Endothelial cell of umbilical vein (primary cell): ENCODE data around the gene ST13. TPM values are rescaled to one million over a fixed set of nuclear protein-coding genes. Genes with fewer than 3 reads are reported as not detected.
A peak's percentile ranks its signal among the peaks of the same experiment; 100 is the strongest.

Source experiments
- BruUV-seq: library from RNA; stranded (reverse); fragments of 400-500 nt; replicated peaks from 2 replicates; lab custom pipeline; 2021; lab: Mats Ljungman, UMichigan
- CTCF ChIA-PET: fragments of 300-600, 350-600 bp; sonication (Branson Sonifier 250); formaldehyde crosslinking; loops from one replicate; lab custom pipeline; 2021; ENCODE audit warnings: antibody characterized with exemption, inconsistent platforms; lab: Charles Lee
- POLR2A ChIA-PET: fragments of 300-600, 350-600 bp; sonication (Branson Sonifier 250); formaldehyde crosslinking; loops from one replicate; lab custom pipeline; 2021; ENCODE audit warnings: antibody characterized with exemption, inconsistent platforms; lab: Charles Lee
- DNase-seq: peaks from one replicate; pipeline ENCODE4 v3.0.0-alpha.2; 2011; ENCODE audit warnings: low read depth, low spot score
- FAIRE-seq: peaks from 2 replicates; lab custom pipeline; 2011; peaks lifted over from hg19 to GRCh38; lab: Jason Lieb, UNC
- H2AFZ ChIP-seq: 2 replicates; pipeline ENCODE4 v1.6.0; 2012; ENCODE audit warnings: low read depth, low read length, control low read depth, inconsistent platforms
- H3K27ac ChIP-seq: 2 replicates; pipeline ENCODE4 v1.5.1; 2011; ENCODE audit warnings: low read depth, mild to moderate bottlenecking, control low read depth, low read length, moderate library complexity; ENCODE audit not compliant: insufficient read depth
- H3K27me3 ChIP-seq, 2 experiments: 2 replicates each; pipeline versions ENCODE4 v1.6.0 to v1.6.1; 2011; ENCODE audit warnings: low read length in 2 of 2, mixed read lengths in 1 of 2; ENCODE audit not compliant: control insufficient read depth in 2 of 2, insufficient read depth in 2 of 2
- H3K36me3 ChIP-seq, 2 experiments: 2 replicates in 1 of 2; 3 replicates in 1 of 2; pipeline ENCODE4 v1.5.1; 2011; ENCODE audit warnings: low read length in 2 of 2, mild to moderate bottlenecking in 1 of 2, moderate library complexity in 1 of 2; ENCODE audit not compliant: control insufficient read depth in 2 of 2, insufficient read depth in 2 of 2; ENCODE audit errors: extremely low read depth in 1 of 2
- H3K4me1 ChIP-seq: 3 replicates; pipeline ENCODE4 v1.5.1; 2011; ENCODE audit warnings: mild to moderate bottlenecking, low read length; ENCODE audit not compliant: control insufficient read depth, insufficient read depth; ENCODE audit errors: extremely low read depth
- H3K4me2 ChIP-seq: 2 replicates; pipeline ENCODE4 v1.6.1; 2011; ENCODE audit warnings: low read length, control low read depth, mixed read lengths; ENCODE audit not compliant: insufficient read depth
- H3K4me3 ChIP-seq, 3 experiments: fragments of 200-600 bp in 1 of 3; sonication (generic), shearing (Covaris generic) in 1 of 3; replicated peaks in 1 of 3; 2 replicates each; pipeline ENCODE4 v1.5.1; 2011 to 2016; ENCODE audit warnings: control low read depth in 3 of 3, low read length in 3 of 3, mild to moderate bottlenecking in 2 of 3, inconsistent platforms in 1 of 3, low read depth in 1 of 3, moderate library complexity in 1 of 3; ENCODE audit not compliant: insufficient read depth in 1 of 3
- H3K79me2 ChIP-seq: 2 replicates; pipeline ENCODE4 v1.6.0; 2012; ENCODE audit warnings: low read length, inconsistent platforms; ENCODE audit not compliant: control insufficient read depth, insufficient read depth
- H3K9ac ChIP-seq: replicated peaks from 2 replicates; pipeline ENCODE3; 2011; ENCODE audit warnings: low read length, control low read depth; ENCODE audit not compliant: insufficient read depth; ENCODE audit errors: extremely low read depth
- H3K9me1 ChIP-seq: replicated peaks from 3 replicates; pipeline ENCODE4 v1.6.0; 2011; ENCODE audit warnings: mild to moderate bottlenecking, low read length; ENCODE audit not compliant: control insufficient read depth, insufficient read depth; ENCODE audit errors: extremely low read depth
- H3K9me3 ChIP-seq: replicated peaks from 2 replicates; pipeline ENCODE4 v1.5.1; 2012; ENCODE audit warnings: low read length, inconsistent platforms; ENCODE audit not compliant: control insufficient read depth, insufficient read depth
- H4K20me1 ChIP-seq: replicated peaks from 2 replicates; pipeline ENCODE3; 2011; ENCODE audit warnings: mild to moderate bottlenecking, low read length; ENCODE audit not compliant: control insufficient read depth, insufficient read depth; ENCODE audit errors: extremely low read depth
- EZH2 ChIP-seq: IDR thresholded peaks from 2 replicates; pipeline ENCODE4 v1.6.1; 2012; ENCODE audit warnings: borderline replicate concordance, low read depth, mild to moderate bottlenecking, moderate library complexity, low read length, inconsistent platforms; ENCODE audit not compliant: severe bottlenecking
- FOS ChIP-seq: IDR thresholded peaks from 2 replicates; pipeline ENCODE4 v1.6.1; 2011; ENCODE audit warnings: mild to moderate bottlenecking, low read length, moderate library complexity, borderline replicate concordance; ENCODE audit not compliant: insufficient read depth
- GATA2 ChIP-seq: IDR thresholded peaks from 2 replicates; pipeline ENCODE4 v1.7.0; 2011; ENCODE audit warnings: low read depth, mild to moderate bottlenecking, moderate library complexity, mixed read lengths, low read length; ENCODE audit not compliant: insufficient read length, insufficient read depth
- JUN ChIP-seq: IDR thresholded peaks from 2 replicates; pipeline ENCODE4 v1.6.1; 2011; ENCODE audit warnings: borderline replicate concordance, low read depth; ENCODE audit not compliant: insufficient read length, insufficient read depth
- MYC ChIP-seq: IDR thresholded peaks from one replicate; pipeline ENCODE4 v1.6.1; 2011; ENCODE audit warnings: mild to moderate bottlenecking, low read depth, low read length
- POLR2A ChIP-seq: IDR thresholded peaks from 2 replicates; pipeline ENCODE4 v1.6.1; 2012; ENCODE audit warnings: low read depth, mild to moderate bottlenecking, control low read depth, low read length
- POLR2AphosphoS5 ChIP-seq: IDR thresholded peaks from 2 replicates; pipeline ENCODE4 v1.6.1; 2012; ENCODE audit warnings: low read depth, mild to moderate bottlenecking, control low read depth, low read length, moderate library complexity; ENCODE audit not compliant: insufficient read depth
- dilution Hi-C: fragments of 300-500 bp; cut with MboI; formaldehyde crosslinking; loops from one replicate; pipeline ENCODE4 v1.15.0; 2019; ENCODE audit warnings: low sequenced_read_pairs; ENCODE audit not compliant: extremely low pct_ligation_motif_present
- intact Hi-C: fragments of 100-400 bp; cut with micrococcal nuclease; formaldehyde crosslinking; loops from one replicate; pipeline ENCODE4 v1.10.0; 2022
- polyA plus RNA-seq, 4 experiments: library from polyadenylated mRNA; depleted of rRNA in 3 of 4; stranded (reverse) in 3 of 4; unstranded in 1 of 4; fragments of >200 nt; gene quantifications; 2 replicates each; pipeline versions ENCODE4 v1.2.1 to v1.2.3, GENCODE V29; 2011 to 2012; ENCODE audit warnings: missing spikeins in 1 of 4
- total RNA-seq: library from RNA; stranded (reverse); gene quantifications from 2 replicates; pipeline ENCODE4 v1.2.3, GENCODE V29; 2021
- TF ChIP-seq, protein P1 (sequence below), 2 donors: IDR thresholded peaks; 1 replicate in 1 of 2; 2 replicates in 1 of 2; pipeline ENCODE4 v1.5.1; 2011; ENCODE audit warnings: low read length in 2 of 2, mild to moderate bottlenecking in 2 of 2, moderate library complexity in 2 of 2, control low read depth in 1 of 2, inconsistent platforms in 1 of 2, low read depth in 1 of 2; ENCODE audit not compliant: insufficient read depth in 1 of 2; ENCODE audit errors: extremely low read depth in 1 of 2
- TF ChIP-seq, protein P2 (sequence below): IDR thresholded peaks from 2 replicates; pipeline ENCODE4 v1.6.1; 2011; ENCODE audit not compliant: insufficient read depth, insufficient read length

Gene ST13
- total and polyA plus RNA-seq, 2 donors (not counting 3 experiments of a cell fraction or from before 2014, with no cell fraction given) = 41.2 to 250 TPM

DNA sequence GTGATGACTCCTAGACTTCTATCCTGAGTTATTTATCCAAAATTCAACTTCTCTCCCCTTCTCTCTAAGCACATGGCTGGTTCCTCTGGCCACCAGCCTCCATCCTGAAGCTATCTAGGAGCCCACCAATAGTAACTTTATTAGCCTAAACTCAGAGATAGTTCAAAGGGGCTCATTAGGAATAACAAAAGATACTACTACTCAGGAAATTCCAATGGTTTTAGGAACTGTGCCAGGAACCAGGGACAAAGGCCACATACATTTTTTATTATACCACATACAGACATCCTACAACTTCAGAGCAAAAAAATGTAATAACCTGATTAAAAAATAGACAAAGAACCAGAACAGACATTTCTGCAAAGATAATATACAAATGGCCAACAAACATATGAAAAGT lies 65.2 kb downstream of the ST13 start:
- Histone ChIP-seq H3K9me1 (no peaks in the 10 kb centered on the region), H3K79me2 (no peaks in the 10 kb centered on the region), H3K27ac (peak overlapping the region; percentile 57), H3K36me3 (peaks cover 1 to 8% of the 10 kb centered on the region in 2 experiments), H2AFZ (peak overlapping the region; percentile 30), H3K9ac (peak overlapping the region; percentile 16), H3K4me1 (peaks cover 14% of the 10 kb centered on the region), H3K4me3 (no peak overlapping the region), H3K9me3 (no peaks in the 10 kb centered on the region), H3K4me2 (peak overlapping the region; percentile 76), H4K20me1 (no peaks in the 10 kb centered on the region), H3K27me3 (no peaks in the 10 kb centered on the region)
- CTCF ChIA-PET = interaction anchor here (1.3 to 1.9 kb wide), 2 partner anchors 8 to 14 kb away, joined by 3 to 6 read pairs; no protein-coding TSS in a partner anchor
- no TSS peak for BruUV-seq
- dilution Hi-C loops = no loop called here
- intact Hi-C loops = no loop called here
- TF ChIP-seq, protein P1, sequence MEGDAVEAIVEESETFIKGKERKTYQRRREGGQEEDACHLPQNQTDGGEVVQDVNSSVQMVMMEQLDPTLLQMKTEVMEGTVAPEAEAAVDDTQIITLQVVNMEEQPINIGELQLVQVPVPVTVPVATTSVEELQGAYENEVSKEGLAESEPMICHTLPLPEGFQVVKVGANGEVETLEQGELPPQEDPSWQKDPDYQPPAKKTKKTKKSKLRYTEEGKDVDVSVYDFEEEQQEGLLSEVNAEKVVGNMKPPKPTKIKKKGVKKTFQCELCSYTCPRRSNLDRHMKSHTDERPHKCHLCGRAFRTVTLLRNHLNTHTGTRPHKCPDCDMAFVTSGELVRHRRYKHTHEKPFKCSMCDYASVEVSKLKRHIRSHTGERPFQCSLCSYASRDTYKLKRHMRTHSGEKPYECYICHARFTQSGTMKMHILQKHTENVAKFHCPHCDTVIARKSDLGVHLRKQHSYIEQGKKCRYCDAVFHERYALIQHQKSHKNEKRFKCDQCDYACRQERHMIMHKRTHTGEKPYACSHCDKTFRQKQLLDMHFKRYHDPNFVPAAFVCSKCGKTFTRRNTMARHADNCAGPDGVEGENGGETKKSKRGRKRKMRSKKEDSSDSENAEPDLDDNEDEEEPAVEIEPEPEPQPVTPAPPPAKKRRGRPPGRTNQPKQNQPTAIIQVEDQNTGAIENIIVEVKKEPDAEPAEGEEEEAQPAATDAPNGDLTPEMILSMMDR (IDR thresholded peaks at IDR 0.05; ENCODE audit: extremely low read depth in 1 of 2, insufficient read depth in 1 of 2, low read depth in 1 of 2, low read length in 2 of 2) = no peak
- TF ChIP-seq JUN (no peak), EZH2 (no peak), GATA2 (no peak), POLR2AphosphoS5 (no peak), POLR2A (no peak), MYC (no peak), FOS (no peak)
- TF ChIP-seq, protein P2, sequence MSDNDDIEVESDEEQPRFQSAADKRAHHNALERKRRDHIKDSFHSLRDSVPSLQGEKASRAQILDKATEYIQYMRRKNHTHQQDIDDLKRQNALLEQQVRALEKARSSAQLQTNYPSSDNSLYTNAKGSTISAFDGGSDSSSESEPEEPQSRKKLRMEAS = no peak
- DNase-seq (peak; percentile 67), FAIRE-seq (peak; percentile 52)
- POLR2A ChIA-PET = no interaction called here
